HepG2 (cell line): ENCODE measurements around the gene KRT3. TPM values are rescaled to one million over a fixed set of nuclear protein-coding genes. Genes with fewer than 3 reads are reported as not detected.

Experiments
- ATAC-seq: fragments of 200-7000 bp; cut with Tn5 transposase; 3 replicates; pipeline ENCODE4 v1.9.1; 2020; ENCODE audit warnings: mild to moderate bottlenecking, moderate library complexity
- BruUV-seq: library from RNA; stranded (reverse); fragments of 400-500 nt; replicated peaks from 2 replicates; lab custom pipeline; 2021; lab: Mats Ljungman, UMichigan
- CTCF ChIA-PET: fragments of 300-600 bp; formaldehyde crosslinking; extraction: SDS; loops from one replicate; lab custom pipeline; 2021; ENCODE audit warnings: low total read pairs, inconsistent platforms, low intra/inter-chr PET ratio; lab: Yijun Ruan, JAX
- POLR2A ChIA-PET: fragments of 350-600 bp; sonication (Branson Sonifier 250); formaldehyde crosslinking; loops from one replicate; lab custom pipeline; 2020; ENCODE audit warnings: antibody characterized with exemption, inconsistent platforms; lab: Yijun Ruan, JAX
- DNase-seq: peaks from one replicate; pipeline ENCODE4 v3.0.0-alpha.2; 2015; ENCODE audit warnings: low spot score
- FAIRE-seq: peaks from 3 replicates; lab custom pipeline; 2011; peaks lifted over from hg19 to GRCh38; lab: Jason Lieb, UNC
- H2AFZ ChIP-seq: one replicate; pipeline ENCODE4 v1.6.1; 2011; ENCODE audit warnings: low read length, inconsistent platforms
- H3K27ac ChIP-seq: fragments of 300-600 bp; 3 replicates; pipeline ENCODE4 v1.8.0; 2011; ENCODE audit warnings: mixed run types, mild to moderate bottlenecking, mixed read lengths, low read length, inconsistent platforms; ENCODE audit not compliant: insufficient read depth; ENCODE audit errors: extremely low read length
- H3K27me3 ChIP-seq, 2 experiments: fragments of 200-600 bp in 1 of 2; 2 replicates in 1 of 2; 3 replicates in 1 of 2; pipeline versions ENCODE4 v1.6.0 to v1.8.0; 2011; ENCODE audit warnings: low read length in 2 of 2, mild to moderate bottlenecking in 2 of 2, moderate library complexity in 2 of 2, inconsistent platforms in 1 of 2; ENCODE audit not compliant: insufficient read depth in 2 of 2, control insufficient read depth in 1 of 2
- H3K36me3 ChIP-seq, 2 experiments: fragments of 200-600 bp in 1 of 2; replicated peaks in 1 of 2; 2 replicates in 1 of 2; 3 replicates in 1 of 2; pipeline versions ENCODE4 v1.5.1 to v1.8.0; 2011; ENCODE audit warnings: low read length in 2 of 2, inconsistent platforms in 1 of 2; ENCODE audit not compliant: insufficient read depth in 2 of 2, control insufficient read depth in 1 of 2
- H3K4me1 ChIP-seq: 2 replicates; pipeline ENCODE4 v1.5.1; 2012; ENCODE audit warnings: low read length, inconsistent platforms; ENCODE audit not compliant: insufficient read depth
- H3K4me2 ChIP-seq: 2 replicates; pipeline ENCODE4 v1.6.0; 2011; ENCODE audit warnings: low read depth, low read length, inconsistent platforms
- H3K4me3 ChIP-seq, 3 experiments: fragments of 200-600 bp in 1 of 3; sonication (generic), shearing (Covaris generic) in 1 of 3; replicated peaks in 1 of 3; 2 replicates each; pipeline ENCODE4 v1.5.1; 2011 to 2016; ENCODE audit warnings: low read length in 3 of 3, inconsistent platforms in 2 of 3, low read depth in 2 of 3, mild to moderate bottlenecking in 2 of 3, control low read depth in 1 of 3, mixed read lengths in 1 of 3; ENCODE audit not compliant: insufficient read depth in 1 of 3
- H3K79me2 ChIP-seq: one replicate; pipeline ENCODE4 v1.6.1; 2011; ENCODE audit warnings: low read length, inconsistent platforms; ENCODE audit not compliant: insufficient read depth
- H3K9ac ChIP-seq: 2 replicates; pipeline ENCODE4 v1.6.0; 2011; ENCODE audit warnings: mild to moderate bottlenecking, low read depth, low read length, inconsistent platforms; ENCODE audit not compliant: insufficient read depth
- H3K9me3 ChIP-seq: 2 replicates; pipeline ENCODE4 v1.5.1; 2012; ENCODE audit warnings: mild to moderate bottlenecking, low read length
- H4K20me1 ChIP-seq: 2 replicates; pipeline ENCODE4 v1.6.0; 2011; ENCODE audit warnings: inconsistent platforms, mild to moderate bottlenecking, low read length, moderate library complexity; ENCODE audit not compliant: insufficient read depth
- ZBTB26 ChIP-seq: IDR thresholded peaks from 2 replicates; pipeline ENCODE4 v1.6.1; 2016; ENCODE audit warnings: missing compliant biosample characterization, missing genetic modification reagents, borderline replicate concordance
- ZNF451 ChIP-seq: sonication (generic); formaldehyde crosslinking; IDR thresholded peaks from 2 replicates; pipeline ENCODE4 v1.5.0; 2020; ENCODE audit warnings: mild to moderate bottlenecking, missing genetic modification reagents
- ZSCAN31 ChIP-seq: sonication (generic); formaldehyde crosslinking; IDR thresholded peaks from 2 replicates; pipeline ENCODE4 v1.5.0; 2020; ENCODE audit warnings: low read depth, mild to moderate bottlenecking, missing genetic modification reagents
- WGBS: methylation state at CpG from one replicate; pipeline ENCODE4 v1.1.6; 2017; ENCODE audit warnings: low lambda C conversion rate; 5-methylcytosine and 5-hydroxymethylcytosine counted together
- in situ Hi-C: cut with HindIII; loops from 2 replicates; pipeline ENCODE4 v1.10.0; 2017; ENCODE audit warnings: low pct_unique_long_range_greater_than_20kb; ENCODE audit not compliant: extremely low pct_ligation_motif_present
- intact Hi-C: fragments of 100-400 bp; cut with micrococcal nuclease; formaldehyde crosslinking; loops from one replicate; pipeline ENCODE4 v1.10.0; 2022; ENCODE audit not compliant: unreplicated experiment
- polyA plus RNA-seq, 8 experiments: library from polyadenylated mRNA; depleted of rRNA in 3 of 8; stranded (reverse) in 7 of 8; unstranded in 1 of 8; fragments of >200 nt; fragmentation: Illumina TruSeq in 4 of 8; extraction: Trizol in 4 of 8; gene quantifications; 2 replicates each; pipeline versions ENCODE4 v1.2.1 to v1.2.3, GENCODE V29; 2011 to 2016; ENCODE audit warnings: low read depth in 4 of 8, missing spikeins in 1 of 8, mixed read lengths in 1 of 8; ENCODE audit not compliant: insufficient read depth in 1 of 8
- total RNA-seq, 5 experiments: library from RNA; depleted of rRNA; stranded (reverse); fragments of >200 nt; fragmentation: Illumina TruSeq; extraction: Trizol; gene quantifications; 2 replicates each; pipeline ENCODE4 v1.2.3, GENCODE V29; 2016; ENCODE audit warnings: low read depth in 1 of 5
- TF ChIP-seq, protein P1 (sequence below): sonication (generic); formaldehyde crosslinking; IDR thresholded peaks from one replicate; pipeline ENCODE4 v1.5.1; 2020; ENCODE audit warnings: mild to moderate bottlenecking, missing genetic modification reagents; ENCODE audit errors: not compliant biosample characterization
- TF ChIP-seq, protein P2 (sequence below): sonication (generic); formaldehyde crosslinking; IDR thresholded peaks from 2 replicates; pipeline ENCODE4 v1.4.0; 2020; ENCODE audit warnings: missing genetic modification reagents
- TF ChIP-seq, protein P3 (sequence below): sonication (generic); formaldehyde crosslinking; IDR thresholded peaks from 2 replicates; pipeline ENCODE4 v1.8.1; 2023; ENCODE audit warnings: mild to moderate bottlenecking, inconsistent platforms, moderate library complexity, missing genetic modification reagents, borderline replicate concordance

KRT3 gene
- total and polyA plus RNA-seq, 2 of the 13 experiments (the other 11 are each of a cell fraction or from before 2014, with no cell fraction given): not detected

- DNase-seq: no peak
- no peak overlapping the region for H3K4me3 ChIP-seq
- POLR2A ChIA-PET: no interaction called here
- H3K4me1 ChIP-seq: peaks cover 9% of the 10 kb centered on the region
- no peak overlapping the region for H3K4me2 ChIP-seq
- CTCF ChIA-PET: no interaction called here
- BruUV-seq: no TSS peak
- H3K9ac ChIP-seq: no peak overlapping the region
- intact Hi-C loops (no loop called here), in situ Hi-C loops (no loop called here)
- TF ChIP-seq ZBTB26 (CRISPR knock-in tag) (no peak), ZNF451 (CRISPR knock-in tag) (no peak), ZSCAN31 (CRISPR knock-in tag) (no peak)
- TF ChIP-seq, protein P1, sequence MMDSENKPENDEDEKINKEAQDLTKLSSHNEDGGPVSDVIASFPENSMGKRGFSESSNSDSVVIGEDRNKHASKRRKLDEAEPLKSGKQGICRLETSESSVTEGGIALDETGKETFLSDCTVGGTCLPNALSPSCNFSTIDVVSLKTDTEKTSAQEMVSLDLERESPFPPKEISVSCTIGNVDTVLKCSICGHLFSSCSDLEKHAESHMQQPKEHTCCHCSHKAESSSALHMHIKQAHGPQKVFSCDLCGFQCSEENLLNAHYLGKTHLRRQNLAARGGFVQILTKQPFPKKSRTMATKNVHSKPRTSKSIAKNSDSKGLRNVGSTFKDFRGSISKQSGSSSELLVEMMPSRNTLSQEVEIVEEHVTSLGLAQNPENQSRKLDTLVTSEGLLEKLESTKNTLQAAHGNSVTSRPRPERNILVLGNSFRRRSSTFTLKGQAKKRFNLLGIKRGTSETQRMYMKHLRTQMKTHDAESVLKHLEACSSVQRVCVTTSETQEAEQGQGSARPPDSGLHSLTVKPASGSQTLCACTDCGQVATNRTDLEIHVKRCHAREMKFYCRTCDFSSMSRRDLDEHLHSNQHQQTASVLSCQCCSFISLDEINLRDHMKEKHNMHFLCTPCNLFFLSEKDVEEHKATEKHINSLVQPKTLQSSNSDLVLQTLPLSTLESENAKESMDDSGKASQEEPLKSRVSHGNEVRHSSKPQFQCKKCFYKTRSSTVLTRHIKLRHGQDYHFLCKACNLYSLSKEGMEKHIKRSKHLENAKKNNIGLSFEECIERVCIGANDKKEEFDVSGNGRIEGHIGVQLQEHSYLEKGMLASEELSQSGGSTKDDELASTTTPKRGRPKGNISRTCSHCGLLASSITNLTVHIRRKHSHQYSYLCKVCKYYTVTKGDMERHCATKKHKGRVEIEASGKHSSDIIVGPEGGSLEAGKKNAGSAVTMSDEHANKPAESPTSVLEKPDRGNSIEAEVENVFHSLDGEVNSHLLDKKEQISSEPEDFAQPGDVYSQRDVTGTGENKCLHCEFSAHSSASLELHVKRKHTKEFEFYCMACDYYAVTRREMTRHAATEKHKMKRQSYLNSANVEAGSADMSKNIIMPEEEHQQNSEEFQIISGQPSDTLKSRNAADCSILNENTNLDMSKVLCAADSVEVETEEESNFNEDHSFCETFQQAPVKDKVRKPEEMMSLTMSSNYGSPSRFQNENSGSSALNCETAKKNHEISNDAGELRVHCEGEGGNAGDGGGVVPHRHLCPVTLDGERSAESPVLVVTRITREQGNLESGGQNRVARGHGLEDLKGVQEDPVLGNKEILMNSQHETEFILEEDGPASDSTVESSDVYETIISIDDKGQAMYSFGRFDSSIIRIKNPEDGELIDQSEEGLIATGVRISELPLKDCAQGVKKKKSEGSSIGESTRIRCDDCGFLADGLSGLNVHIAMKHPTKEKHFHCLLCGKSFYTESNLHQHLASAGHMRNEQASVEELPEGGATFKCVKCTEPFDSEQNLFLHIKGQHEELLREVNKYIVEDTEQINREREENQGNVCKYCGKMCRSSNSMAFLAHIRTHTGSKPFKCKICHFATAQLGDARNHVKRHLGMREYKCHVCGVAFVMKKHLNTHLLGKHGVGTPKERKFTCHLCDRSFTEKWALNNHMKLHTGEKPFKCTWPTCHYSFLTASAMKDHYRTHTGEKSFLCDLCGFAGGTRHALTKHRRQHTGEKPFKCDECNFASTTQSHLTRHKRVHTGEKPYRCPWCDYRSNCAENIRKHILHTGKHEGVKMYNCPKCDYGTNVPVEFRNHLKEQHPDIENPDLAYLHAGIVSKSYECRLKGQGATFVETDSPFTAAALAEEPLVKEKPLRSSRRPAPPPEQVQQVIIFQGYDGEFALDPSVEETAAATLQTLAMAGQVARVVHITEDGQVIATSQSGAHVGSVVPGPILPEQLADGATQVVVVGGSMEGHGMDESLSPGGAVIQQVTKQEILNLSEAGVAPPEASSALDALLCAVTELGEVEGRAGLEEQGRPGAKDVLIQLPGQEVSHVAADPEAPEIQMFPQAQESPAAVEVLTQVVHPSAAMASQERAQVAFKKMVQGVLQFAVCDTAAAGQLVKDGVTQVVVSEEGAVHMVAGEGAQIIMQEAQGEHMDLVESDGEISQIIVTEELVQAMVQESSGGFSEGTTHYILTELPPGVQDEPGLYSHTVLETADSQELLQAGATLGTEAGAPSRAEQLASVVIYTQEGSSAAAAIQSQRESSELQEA (CRISPR knock-in tag): no peak
- TF ChIP-seq, protein P2, sequence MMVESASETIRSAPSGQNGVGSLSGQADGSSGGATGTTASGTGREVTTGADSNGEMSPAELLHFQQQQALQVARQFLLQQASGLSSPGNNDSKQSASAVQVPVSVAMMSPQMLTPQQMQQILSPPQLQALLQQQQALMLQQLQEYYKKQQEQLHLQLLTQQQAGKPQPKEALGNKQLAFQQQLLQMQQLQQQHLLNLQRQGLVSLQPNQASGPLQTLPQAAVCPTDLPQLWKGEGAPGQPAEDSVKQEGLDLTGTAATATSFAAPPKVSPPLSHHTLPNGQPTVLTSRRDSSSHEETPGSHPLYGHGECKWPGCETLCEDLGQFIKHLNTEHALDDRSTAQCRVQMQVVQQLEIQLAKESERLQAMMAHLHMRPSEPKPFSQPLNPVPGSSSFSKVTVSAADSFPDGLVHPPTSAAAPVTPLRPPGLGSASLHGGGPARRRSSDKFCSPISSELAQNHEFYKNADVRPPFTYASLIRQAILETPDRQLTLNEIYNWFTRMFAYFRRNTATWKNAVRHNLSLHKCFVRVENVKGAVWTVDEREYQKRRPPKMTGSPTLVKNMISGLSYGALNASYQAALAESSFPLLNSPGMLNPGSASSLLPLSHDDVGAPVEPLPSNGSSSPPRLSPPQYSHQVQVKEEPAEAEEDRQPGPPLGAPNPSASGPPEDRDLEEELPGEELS (CRISPR knock-in tag): no peak
- TF ChIP-seq, protein P3, sequence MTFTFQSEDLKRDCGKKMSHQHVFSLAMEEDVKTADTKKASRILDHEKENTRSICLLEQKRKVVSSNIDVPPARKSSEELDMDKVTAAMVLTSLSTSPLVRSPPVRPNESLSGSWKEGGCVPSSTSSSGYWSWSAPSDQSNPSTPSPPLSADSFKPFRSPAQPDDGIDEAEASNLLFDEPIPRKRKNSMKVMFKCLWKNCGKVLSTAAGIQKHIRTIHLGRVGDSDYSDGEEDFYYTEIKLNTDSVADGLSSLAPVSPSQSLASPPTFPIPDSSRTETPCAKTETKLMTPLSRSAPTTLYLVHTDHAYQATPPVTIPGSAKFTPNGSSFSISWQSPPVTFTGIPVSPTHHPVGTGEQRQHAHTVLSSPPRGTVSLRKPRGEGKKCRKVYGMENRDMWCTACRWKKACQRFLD (CRISPR knock-in tag): no peak
- H3K79me2 ChIP-seq: no peaks in the 10 kb centered on the region
- H2AFZ ChIP-seq: no peak overlapping the region
- H3K27ac ChIP-seq: no peak overlapping the region
- no peak for FAIRE-seq
- ATAC-seq: no peak
- no peaks in the 10 kb centered on the region for H3K9me3 ChIP-seq
- peaks cover 3 to 8% of the 10 kb centered on the region in 2 experiments; a peak in 4 of 5 replicates for H3K27me3 ChIP-seq
- 14% methylated on average over 8 of the region's 8 CpGs for WGBS
- no peaks in the 10 kb centered on the region for H3K36me3 ChIP-seq
- no peaks in the 10 kb centered on the region for H4K20me1 ChIP-seq
Measured at GRCh38 chr12:52829986-52830770, 34.3 kb upstream of the KRT3 start.
